OCI-LY3 (cell line): ENCODE measurements around the gene PRKCE.

Experiments
- CTCF ChIP-seq: fragments of 200-600, 300-600 bp; sonication (generic); IDR thresholded peaks from 2 replicates; pipeline ENCODE4 v1.5.1; 2014; ENCODE audit warnings: antibody characterized with exemption, low read length, low read depth
- EZH2phosphoT487 ChIP-seq: fragments of 200-600 bp; shearing (Covaris generic); IDR thresholded peaks from 2 replicates; pipeline ENCODE4 v1.6.1; 2018; ENCODE audit warnings: antibody characterized with exemption, mixed run types, low read depth

GRCh38 chr2:45799679-45800381 lies 148.4 kb downstream of the PRKCE start:
- no peak for TF ChIP-seq CTCF
- TF ChIP-seq EZH2phosphoT487: no peak
